ENCODE measurements around the gene ADARB2.

ADARB2 gene

DNA sequence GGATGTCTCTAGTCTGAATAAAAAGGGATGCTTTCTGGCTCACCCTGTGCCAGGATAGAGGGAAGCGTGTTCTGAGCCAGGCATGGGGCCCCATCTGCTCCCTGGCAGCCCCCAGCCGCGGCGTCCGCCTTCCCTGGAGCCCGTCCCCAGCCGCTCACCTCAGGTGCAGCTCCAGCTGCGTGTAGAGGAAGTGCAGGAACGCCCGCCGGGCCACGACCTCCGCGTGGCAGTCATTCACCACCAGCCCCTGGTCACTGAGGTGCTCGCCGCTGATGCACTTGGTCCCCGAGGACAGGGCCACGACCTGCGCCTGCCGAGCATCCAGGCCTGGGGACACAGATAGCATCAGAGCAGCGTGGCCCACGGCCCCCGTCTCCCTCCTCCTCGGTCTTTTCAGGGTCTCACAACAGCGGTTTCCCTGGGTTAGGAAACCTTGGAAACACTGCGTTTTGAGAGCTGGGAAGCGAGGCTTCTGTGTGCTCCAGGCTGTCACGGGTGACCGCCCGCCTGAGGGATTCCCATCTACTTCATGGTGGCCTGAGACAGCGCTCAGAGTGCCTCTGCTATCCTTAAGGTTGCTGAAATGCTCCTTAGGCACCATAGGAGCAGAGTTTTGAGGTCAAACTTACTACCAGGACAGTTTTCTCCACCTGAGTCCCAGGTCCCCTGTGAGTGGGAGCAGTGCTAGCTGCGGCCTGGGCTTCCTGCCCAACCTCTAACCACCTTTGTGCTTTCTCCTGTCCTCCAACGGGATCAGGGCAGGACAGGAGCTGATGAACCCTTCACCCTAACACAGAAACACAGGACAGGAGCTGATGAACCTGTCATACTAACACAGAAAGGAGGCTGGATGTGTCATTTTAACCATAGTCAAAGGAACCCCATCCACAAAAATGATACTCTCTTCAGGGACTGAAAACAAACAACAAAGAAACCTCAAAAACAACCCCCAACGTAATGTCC, 495.1 kb downstream of the ADARB2 start:
- Histone ChIP-seq H3K9me3 (ENCODE audit: control insufficient read depth, insufficient read depth, low read depth, low read length) (no peaks in the 10 kb centered on the region), H3K4me1 (ENCODE audit: control insufficient read depth, insufficient read depth, low read length) (no peaks in the 10 kb centered on the region), H3K4me3 (ENCODE audit: low read depth, low read length) (no peak overlapping the region), H3K27ac (ENCODE audit: extremely low read depth, low read depth, low read length) (no peak overlapping the region), H3K36me3 (ENCODE audit: control insufficient read depth in 2 of 2, insufficient read depth in 1 of 2, low read length in 2 of 2) (no peaks in the 10 kb centered on the region)
- TF ChIP-seq ZXDB (tag by site-specific recombination; IDR thresholded peaks at IDR 0.05) (no peak), ZBTB8A (tag by site-specific recombination; IDR thresholded peaks at IDR 0.05) (no peak), ZNF350 (tag by site-specific recombination; IDR thresholded peaks at IDR 0.05) (no peak), ZNF501 (tag by site-specific recombination; IDR thresholded peaks at IDR 0.05) (no peak), SP2 (tag by site-specific recombination; IDR thresholded peaks at IDR 0.05) (no peak), ZNF23 (tag by site-specific recombination; IDR thresholded peaks at IDR 0.05; ENCODE audit: borderline replicate concordance) (no peak), ZNF660 (tag by site-specific recombination; IDR thresholded peaks at IDR 0.05) (no peak), ZNF211 (tag by site-specific recombination; IDR thresholded peaks at IDR 0.05; ENCODE audit: low read depth) (no peak), ZNF48 (tag by site-specific recombination; IDR thresholded peaks at IDR 0.05) (no peak), ZNF544 (tag by site-specific recombination; IDR thresholded peaks at IDR 0.05) (no peak), ZNF747 (tag by site-specific recombination; IDR thresholded peaks at IDR 0.05) (no peak)
- TF ChIP-seq, protein P1, sequence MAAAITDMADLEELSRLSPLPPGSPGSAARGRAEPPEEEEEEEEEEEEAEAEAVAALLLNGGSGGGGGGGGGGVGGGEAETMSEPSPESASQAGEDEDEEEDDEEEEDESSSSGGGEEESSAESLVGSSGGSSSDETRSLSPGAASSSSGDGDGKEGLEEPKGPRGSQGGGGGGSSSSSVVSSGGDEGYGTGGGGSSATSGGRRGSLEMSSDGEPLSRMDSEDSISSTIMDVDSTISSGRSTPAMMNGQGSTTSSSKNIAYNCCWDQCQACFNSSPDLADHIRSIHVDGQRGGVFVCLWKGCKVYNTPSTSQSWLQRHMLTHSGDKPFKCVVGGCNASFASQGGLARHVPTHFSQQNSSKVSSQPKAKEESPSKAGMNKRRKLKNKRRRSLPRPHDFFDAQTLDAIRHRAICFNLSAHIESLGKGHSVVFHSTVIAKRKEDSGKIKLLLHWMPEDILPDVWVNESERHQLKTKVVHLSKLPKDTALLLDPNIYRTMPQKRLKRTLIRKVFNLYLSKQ (tag by site-specific recombination; IDR thresholded peaks at IDR 0.05; ENCODE audit: borderline replicate concordance), result no peak
- TF ChIP-seq, protein P2, sequence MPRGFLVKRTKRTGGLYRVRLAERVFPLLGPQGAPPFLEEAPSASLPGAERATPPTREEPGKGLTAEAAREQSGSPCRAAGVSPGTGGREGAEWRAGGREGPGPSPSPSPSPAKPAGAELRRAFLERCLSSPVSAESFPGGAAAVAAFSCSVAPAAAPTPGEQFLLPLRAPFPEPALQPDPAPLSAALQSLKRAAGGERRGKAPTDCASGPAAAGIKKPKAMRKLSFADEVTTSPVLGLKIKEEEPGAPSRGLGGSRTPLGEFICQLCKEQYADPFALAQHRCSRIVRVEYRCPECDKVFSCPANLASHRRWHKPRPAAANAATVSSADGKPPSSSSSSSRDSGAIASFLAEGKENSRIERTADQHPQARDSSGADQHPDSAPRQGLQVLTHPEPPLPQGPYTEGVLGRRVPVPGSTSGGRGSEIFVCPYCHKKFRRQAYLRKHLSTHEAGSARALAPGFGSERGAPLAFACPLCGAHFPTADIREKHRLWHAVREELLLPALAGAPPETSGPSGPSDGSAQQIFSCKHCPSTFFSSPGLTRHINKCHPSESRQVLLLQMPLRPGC (tag by site-specific recombination; IDR thresholded peaks at IDR 0.05), result no peak
- POLR2A ChIA-PET, result no interaction called here
- CTCF ChIA-PET, result interaction anchor here (2.2 kb wide), 1 partner anchor 11 kb away, joined by 9 read pairs; no protein-coding TSS in a partner anchor

DNA sequence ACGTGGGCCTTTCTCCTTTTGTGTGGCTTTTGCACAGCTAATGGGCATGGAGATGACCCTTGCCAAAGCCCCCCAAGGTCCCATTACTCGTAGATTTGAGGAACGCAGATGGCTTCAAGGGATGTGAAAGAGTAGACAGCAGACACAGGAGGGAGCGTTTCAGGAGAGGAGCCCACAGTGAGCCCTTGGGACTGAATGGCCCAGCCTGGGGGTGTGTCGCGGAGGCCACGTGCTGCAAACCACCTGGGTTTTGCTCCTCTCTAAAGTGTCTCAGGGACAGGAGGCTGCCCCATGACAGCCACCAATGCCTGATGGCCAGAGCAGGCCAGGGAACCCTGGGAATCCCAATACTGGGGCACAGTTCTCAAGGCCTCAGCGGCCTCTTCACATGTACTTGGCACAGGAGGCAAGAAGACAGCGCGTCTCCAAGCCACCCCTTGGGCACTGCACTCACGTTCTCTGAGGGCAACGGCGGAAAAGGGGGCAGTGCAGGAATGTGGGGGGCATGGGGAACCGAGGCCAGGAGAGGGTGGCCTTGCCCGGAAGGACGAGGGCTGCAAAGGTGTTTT, 495.9 kb downstream of the ADARB2 start:
- H3K9me3 ChIP-seq (ENCODE audit: control insufficient read depth, insufficient read depth, low read depth, low read length), result no peaks in the 10 kb centered on the region
- H3K4me1 ChIP-seq (ENCODE audit: control insufficient read depth, insufficient read depth, low read length), result no peaks in the 10 kb centered on the region
- ChIA-PET CTCF (no interaction called here), POLR2A (no interaction called here)
- H3K4me3 ChIP-seq (ENCODE audit: low read depth, low read length), result no peak overlapping the region
- no peak overlapping the region for H3K27ac ChIP-seq (ENCODE audit: extremely low read depth, low read depth, low read length)
- H3K36me3 ChIP-seq (ENCODE audit: control insufficient read depth in 2 of 2, insufficient read depth in 1 of 2, low read length in 2 of 2), result no peaks in the 10 kb centered on the region
- TF ChIP-seq, protein P3, sequence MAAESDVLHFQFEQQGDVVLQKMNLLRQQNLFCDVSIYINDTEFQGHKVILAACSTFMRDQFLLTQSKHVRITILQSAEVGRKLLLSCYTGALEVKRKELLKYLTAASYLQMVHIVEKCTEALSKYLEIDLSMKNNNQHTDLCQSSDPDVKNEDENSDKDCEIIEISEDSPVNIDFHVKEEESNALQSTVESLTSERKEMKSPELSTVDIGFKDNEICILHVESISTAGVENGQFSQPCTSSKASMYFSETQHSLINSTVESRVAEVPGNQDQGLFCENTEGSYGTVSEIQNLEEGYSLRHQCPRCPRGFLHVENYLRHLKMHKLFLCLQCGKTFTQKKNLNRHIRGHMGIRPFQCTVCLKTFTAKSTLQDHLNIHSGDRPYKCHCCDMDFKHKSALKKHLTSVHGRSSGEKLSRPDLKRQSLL (tag by site-specific recombination; IDR thresholded peaks at IDR 0.05), result no peak
- TF ChIP-seq, protein P4, sequence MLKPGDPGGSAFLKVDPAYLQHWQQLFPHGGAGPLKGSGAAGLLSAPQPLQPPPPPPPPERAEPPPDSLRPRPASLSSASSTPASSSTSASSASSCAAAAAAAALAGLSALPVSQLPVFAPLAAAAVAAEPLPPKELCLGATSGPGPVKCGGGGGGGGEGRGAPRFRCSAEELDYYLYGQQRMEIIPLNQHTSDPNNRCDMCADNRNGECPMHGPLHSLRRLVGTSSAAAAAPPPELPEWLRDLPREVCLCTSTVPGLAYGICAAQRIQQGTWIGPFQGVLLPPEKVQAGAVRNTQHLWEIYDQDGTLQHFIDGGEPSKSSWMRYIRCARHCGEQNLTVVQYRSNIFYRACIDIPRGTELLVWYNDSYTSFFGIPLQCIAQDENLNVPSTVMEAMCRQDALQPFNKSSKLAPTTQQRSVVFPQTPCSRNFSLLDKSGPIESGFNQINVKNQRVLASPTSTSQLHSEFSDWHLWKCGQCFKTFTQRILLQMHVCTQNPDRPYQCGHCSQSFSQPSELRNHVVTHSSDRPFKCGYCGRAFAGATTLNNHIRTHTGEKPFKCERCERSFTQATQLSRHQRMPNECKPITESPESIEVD (tag by site-specific recombination; IDR thresholded peaks at IDR 0.05), result no peak
- TF ChIP-seq, protein P5, sequence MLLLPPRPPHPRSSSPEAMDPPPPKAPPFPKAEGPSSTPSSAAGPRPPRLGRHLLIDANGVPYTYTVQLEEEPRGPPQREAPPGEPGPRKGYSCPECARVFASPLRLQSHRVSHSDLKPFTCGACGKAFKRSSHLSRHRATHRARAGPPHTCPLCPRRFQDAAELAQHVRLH (tag by site-specific recombination; IDR thresholded peaks at IDR 0.05), result no peak
- TF ChIP-seq ZXDB (tag by site-specific recombination; IDR thresholded peaks at IDR 0.05) (no peak), SP7 (tag by site-specific recombination; IDR thresholded peaks at IDR 0.05) (no peak), ZNF133 (tag by site-specific recombination; IDR thresholded peaks at IDR 0.05) (no peak), ZNF175 (tag by site-specific recombination; IDR thresholded peaks at IDR 0.05) (no peak), ZNF791 (tag by site-specific recombination; IDR thresholded peaks at IDR 0.05) (no peak)
- TF ChIP-seq, protein P6, sequence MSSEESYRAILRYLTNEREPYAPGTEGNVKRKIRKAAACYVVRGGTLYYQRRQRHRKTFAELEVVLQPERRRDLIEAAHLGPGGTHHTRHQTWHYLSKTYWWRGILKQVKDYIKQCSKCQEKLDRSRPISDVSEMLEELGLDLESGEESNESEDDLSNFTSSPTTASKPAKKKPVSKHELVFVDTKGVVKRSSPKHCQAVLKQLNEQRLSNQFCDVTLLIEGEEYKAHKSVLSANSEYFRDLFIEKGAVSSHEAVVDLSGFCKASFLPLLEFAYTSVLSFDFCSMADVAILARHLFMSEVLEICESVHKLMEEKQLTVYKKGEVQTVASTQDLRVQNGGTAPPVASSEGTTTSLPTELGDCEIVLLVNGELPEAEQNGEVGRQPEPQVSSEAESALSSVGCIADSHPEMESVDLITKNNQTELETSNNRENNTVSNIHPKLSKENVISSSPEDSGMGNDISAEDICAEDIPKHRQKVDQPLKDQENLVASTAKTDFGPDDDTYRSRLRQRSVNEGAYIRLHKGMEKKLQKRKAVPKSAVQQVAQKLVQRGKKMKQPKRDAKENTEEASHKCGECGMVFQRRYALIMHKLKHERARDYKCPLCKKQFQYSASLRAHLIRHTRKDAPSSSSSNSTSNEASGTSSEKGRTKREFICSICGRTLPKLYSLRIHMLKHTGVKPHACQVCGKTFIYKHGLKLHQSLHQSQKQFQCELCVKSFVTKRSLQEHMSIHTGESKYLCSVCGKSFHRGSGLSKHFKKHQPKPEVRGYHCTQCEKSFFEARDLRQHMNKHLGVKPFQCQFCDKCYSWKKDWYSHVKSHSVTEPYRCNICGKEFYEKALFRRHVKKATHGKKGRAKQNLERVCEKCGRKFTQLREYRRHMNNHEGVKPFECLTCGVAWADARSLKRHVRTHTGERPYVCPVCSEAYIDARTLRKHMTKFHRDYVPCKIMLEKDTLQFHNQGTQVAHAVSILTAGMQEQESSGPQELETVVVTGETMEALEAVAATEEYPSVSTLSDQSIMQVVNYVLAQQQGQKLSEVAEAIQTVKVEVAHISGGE (tag by site-specific recombination; conservative IDR thresholded peaks at IDR 0.05; ENCODE audit: low read depth), result no peak
- TF ChIP-seq, protein P7, sequence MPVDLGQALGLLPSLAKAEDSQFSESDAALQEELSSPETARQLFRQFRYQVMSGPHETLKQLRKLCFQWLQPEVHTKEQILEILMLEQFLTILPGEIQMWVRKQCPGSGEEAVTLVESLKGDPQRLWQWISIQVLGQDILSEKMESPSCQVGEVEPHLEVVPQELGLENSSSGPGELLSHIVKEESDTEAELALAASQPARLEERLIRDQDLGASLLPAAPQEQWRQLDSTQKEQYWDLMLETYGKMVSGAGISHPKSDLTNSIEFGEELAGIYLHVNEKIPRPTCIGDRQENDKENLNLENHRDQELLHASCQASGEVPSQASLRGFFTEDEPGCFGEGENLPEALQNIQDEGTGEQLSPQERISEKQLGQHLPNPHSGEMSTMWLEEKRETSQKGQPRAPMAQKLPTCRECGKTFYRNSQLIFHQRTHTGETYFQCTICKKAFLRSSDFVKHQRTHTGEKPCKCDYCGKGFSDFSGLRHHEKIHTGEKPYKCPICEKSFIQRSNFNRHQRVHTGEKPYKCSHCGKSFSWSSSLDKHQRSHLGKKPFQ (tag by site-specific recombination; IDR thresholded peaks at IDR 0.05), result no peak
